GM19238 (cell line): ENCODE data around the gene ERG28.
"Not testable (repeated sequence)": the region's sequence is repeated elsewhere in the genome, so short reads cannot be mapped to it uniquely, and the experiment has no call there.

Experiments used
- DNase-seq: peaks from one replicate; pipeline ENCODE4 v3.0.0; 2011; ENCODE audit warnings: low spot score; ENCODE audit not compliant: insufficient read length

Gene ERG28

GRCh38 chr14:75626863-75627262 is 33.8 kb downstream of the ERG28 start:
- no peak for DNase-seq

- DNase-seq = no peak
Measured at GRCh38 chr14:75626396-75626795, 34.3 kb downstream of the ERG28 start.

- DNase-seq = no peak
Measured at GRCh38 chr14:75625034-75625433, 35.6 kb downstream of the ERG28 start.

DNA sequence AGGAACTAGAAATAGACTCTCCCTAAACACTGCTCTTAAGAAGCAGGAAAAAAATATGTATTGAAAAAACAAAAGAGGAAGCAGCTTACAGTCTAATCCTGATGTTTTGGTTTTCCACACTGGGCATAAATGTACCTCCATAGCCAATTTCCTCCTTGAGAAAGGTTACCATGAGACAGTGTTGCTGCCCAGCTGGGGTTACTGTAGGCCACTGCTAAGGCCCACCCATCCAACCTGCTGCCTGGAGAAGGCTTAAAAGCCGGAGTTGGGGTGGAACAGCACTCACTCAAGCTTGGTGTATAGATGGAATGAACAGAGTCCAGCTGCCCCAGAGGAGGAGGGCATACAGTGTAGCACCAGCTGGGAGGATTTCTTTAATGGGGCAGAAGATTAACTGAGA is 41.1 kb downstream of the ERG28 start:
- DNase-seq = no peak

- DNase-seq = no peak
Measured at GRCh38 chr14:75615200-75615599, 45.5 kb downstream of the ERG28 start.

GRCh38 chr14:75614179-75614578 is 46.5 kb downstream of the ERG28 start:
- DNase-seq = no peak

- no peak for DNase-seq
Measured at GRCh38 chr14:75612157-75612556, 48.5 kb downstream of the ERG28 start.

DNA sequence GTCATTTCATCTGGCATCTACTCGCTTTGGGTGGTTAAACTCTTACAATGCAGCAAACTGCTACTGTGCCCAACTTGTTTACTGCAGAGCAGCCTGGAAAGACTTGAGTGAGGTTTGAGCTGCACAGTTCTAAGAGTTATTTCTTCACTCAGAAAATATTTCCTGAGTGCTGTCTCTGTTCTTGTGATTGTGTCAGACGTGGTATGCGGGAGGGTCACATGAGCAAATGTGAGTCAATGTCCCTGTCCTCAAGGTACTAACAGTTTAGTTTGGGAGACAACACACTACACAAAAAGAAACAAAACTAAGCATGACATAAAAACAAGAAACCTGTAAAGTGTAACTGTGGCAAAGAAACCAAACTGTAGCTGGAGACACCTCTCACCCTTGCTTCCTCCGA is 49.8 kb downstream of the ERG28 start:
- no peak for DNase-seq

- DNase-seq = no peak
Measured at GRCh38 chr14:75609606-75610475, 50.8 kb downstream of the ERG28 start.

GRCh38 chr14:75609116-75609515 is 51.6 kb downstream of the ERG28 start:
- no peak for DNase-seq

DNA sequence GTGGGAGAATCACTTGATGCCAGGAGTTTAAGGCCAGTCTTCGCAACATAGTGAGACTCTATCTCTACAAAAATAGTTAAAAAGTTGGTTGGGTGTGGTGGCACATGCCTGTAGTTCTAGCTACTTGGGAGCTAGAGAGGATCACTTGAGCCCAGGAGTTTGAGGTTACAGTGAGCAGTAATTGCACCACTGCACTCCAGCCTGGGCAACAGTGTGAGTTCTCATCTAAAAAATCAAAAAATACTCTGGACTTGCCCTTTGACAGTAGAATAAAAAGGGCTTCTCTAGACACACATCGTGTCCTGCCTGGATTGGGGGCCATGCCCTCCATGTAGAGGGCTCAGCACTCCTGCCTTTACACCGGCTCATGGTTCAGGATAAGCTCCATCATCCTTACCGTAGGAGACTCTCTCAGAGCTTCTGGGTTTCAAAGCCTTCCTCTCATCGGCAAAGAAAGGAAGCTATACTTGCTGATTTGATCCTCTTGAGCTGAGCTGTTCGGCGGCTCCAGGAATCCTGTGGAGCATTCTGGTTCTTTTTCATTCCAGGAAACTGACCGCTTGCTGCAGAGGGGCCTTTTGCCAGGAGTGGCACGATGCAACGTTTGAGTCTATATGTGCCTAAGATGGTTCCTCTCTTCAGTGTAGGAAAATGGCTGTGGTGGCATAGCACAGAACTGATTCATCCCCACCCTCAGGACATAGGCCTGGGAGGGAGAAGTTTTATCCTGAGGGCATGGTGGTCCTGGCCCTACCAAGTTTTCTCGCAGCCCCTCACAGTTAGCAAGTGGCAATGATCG is 52.6 kb downstream of the ERG28 start:
- DNase-seq = no peak

DNA sequence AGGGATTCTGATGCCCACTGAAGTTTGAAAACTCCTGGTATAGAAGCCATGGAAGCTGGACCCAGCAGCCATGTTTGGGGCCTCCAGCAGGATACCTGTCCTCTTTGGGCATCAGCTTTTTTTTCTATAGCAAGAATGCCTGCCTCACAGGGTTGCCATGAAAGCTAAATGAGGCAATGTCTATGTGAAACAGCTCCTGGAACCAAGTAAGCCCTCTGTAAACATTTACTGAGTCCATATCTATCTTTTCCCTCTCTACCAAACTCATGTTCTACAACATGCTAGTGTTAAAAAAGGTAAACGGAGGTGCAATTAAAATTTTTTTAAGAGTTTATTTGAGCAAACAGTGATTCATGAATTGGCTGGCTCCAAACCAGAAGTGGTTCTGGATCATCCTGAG is 53.6 kb downstream of the ERG28 start:
- DNase-seq = no peak

- DNase-seq = no peak
Measured at GRCh38 chr14:75605916-75606315, 54.8 kb downstream of the ERG28 start.

GRCh38 chr14:75604979-75605851 is 55.5 kb downstream of the ERG28 start:
- no peak for DNase-seq

DNA sequence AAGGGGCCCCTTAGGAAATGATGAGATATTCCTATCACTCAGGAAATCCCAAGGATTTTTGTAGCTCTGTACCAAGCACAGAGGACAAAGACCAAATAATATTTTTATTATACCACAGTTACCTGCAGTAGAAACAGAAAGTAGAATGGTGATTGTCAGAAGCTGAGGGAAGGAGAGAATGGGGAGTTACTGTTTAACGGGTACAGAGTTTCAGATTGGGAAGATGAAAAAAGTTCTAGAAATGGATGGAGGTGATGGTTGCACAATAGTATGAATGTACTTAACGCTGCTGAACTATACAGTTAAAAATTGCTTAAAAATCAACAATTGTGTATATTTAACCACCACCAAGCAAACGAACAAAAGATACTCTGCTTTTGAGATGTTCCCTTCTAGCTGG is 58.2 kb downstream of the ERG28 start:
- no peak for DNase-seq

DNA sequence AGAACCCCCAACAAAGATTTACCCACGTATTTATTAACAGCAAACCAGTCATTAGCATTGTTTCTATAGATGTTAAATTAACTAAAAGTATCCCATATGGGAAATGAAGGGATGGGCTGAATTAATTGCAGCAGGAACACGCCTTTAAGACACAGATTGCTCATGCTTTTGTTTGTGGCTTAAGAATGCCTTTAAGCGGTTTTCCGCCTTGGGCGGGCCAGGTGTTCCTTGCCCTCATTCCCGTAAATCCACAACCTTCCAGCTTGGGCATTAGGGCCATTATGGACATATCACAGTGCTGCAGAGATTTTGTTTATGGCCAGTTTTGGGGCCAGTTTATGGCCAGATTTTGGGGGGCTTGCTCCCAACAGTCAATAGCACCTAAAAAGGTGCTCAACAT is 59.6 kb downstream of the ERG28 start:
- not testable (repeated sequence) for DNase-seq

DNA sequence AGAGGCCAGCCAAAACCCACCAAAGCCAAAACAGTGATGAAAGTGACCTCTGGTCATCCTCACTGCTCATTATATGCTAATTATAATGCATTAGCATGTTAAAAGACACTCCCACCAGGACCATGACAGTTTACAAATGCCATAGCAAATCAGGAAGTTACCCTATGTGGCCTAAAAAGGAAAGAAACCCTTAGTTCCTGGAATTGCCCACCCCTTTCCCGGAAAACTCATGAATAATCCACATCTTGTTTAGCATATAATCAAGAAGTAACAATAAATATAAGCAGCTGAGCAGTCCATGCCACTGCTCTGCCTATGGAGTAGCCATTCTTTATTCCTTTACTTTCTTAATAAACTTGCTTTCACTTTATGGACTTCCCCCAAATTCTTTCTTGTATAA is 60.6 kb downstream of the ERG28 start:
- not testable (repeated sequence) for DNase-seq
